GM21526 (cell line): ENCODE measurements around the gene PARP6.
A peak's percentile ranks its signal among the peaks of the same experiment; 100 is the strongest.

Source experiments
- ATAC-seq: cut with Tn5 transposase; IDR thresholded peaks from one replicate; pipeline ENCODE4 v1.9.1; 2021; ENCODE audit warnings: moderate library complexity; ENCODE audit not compliant: unreplicated experiment, low FRiP score

Gene PARP6

DNA sequence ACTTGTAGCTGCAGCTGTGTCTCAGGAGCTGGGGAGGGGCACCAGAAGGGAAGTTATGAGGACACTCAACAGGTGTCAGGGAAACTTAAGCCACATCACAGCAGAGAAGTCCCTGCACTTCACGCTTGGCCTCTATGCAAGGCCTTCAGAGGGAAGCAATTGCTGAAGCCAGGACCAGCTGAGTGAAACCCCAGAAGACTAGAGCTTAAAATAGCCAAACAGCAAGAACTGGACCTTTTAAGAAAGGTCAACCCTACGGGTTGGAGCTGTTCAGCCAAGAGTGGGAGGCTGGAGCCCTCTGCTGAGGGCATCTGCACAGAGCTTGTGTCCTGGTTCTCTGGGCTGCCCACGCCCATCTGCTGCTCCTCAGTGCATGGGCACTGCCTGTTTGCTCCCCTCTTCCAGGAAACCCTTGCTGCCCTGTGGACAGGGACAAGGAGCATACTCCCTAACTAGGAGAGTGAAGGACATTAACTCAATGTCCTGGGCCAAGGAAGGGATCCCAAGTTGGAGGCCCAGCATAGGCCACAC lies 70.9 kb downstream of the PARP6 start:
- ATAC-seq, result no peak

DNA sequence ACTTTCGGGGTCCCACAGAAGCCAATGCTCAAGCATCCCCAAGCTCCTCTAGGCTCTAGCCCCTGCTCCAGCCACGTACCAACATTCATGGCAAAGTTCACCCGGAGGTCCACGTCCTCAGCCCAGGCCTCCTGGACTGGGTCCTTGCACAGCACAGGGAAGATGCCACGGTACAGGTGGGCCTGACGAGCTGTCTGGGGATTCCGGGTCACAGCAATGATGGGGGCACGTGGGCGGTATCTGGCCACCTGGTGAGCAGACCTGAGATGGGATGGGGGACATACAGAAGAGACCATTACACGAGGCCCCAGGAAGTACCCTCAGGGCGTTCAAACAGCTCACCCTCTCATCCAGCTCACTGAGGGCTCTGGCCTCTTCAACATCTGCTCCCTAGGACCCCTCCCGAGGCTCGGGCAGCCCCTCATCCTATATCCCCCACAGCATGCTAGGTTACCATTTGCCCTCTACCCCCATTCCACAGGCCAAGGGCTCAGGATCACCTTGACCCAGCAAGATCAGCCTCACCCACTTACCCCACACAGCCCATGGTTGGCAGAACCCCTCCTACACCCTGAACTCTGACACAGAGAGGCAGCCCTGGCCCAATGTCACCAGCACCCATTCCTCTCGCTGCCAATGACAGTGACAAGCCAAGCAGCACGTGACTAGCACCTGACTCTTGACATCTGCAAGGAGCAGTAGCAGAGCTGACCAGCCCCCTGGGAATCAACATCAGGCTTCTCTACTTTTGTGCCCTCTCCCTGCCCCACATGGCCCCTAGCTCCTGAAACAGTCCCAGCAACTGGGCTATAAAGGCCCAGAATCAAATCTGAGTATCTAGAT lies 71.7 kb downstream of the PARP6 start:
- no peak for ATAC-seq

DNA sequence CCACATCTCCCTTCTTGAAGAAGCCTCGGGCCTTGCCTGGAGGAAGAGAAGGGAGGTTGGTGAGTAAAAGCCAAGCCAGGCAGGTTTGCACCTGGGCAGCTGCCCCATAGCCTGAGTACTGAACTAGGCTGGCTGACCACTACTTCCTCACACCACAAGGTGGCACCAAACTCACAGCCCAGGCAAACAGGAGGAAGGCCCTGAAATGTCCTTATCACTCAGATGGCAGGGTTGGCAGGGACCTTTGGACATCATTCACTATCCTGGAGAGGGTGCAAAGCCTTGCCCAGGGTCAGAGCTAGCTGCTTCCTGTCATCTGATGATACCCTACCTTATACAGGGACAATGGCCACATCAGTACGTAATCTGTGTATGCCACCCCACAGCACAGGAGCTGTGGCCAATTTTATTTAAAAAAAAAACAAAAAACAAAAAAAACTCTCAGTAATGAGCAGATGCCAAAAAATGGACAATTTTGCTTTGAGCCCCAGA lies 72.6 kb downstream of the PARP6 start:
- peak; percentile 42 for ATAC-seq

DNA sequence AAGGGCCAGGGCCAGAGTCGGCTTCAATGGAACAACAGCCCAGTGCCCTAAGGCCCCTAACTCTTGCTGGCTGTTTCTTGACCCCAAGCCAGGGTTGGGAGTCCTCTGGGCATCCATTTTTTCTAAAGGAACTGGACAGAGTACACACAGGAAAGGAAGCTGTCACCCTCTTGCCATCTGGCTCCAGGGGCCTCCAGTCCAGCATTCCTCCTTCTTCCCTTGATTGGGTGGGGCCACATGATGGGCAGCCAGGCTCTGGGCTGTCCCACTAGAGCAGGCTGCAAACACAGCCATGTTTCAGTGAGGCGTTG lies 73.2 kb downstream of the PARP6 start:
- ATAC-seq, result no peak

- ATAC-seq, result no peak
Measured at GRCh38 chr15:72198356-72199204, 73.8 kb downstream of the PARP6 start.

DNA sequence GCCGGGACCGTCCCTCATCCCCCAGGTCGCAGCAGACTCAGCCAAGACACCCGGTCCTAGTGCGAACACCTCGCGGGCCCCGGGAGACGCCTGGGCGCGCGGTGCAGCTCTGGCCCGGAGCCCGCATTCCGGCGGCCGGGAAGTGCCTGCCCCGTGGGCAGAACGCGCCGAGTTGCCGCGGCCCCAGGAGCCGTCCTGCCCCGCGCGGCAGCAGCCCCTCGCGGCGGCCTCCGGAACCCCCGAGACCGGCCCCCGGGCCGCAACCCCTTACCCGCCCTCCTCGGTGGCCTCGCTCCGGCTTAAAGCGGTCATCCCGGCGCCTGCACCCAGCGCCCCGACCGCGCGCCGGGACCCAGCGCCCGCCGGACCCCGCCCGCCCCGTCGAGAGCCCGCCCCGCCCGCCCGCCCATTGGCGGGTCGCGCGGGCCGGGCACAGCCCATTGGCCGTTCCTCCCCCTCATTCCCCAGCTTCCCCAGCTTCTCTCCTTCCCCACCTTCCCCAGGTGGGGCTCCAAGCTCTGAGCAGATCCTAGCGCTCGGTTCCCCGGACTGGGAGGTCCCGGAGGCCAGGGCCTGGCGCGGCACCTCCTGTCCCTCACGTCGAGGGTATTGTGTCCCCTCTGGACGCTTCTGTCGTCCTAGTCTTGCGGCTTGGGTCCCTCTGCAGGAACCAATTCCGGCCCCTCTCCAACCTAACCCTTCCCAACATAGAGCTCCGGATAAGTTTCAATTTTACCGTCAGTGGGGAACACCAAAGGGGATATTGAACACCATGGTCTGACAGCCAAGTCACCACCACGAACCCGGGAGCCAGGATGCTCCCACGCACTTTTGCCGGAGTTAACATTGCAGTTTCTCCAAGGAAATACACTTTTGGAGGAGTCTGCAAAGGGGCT lies 74.6 kb downstream of the PARP6 start, which contains the start of gene GRAMD2A:
Gene GRAMD2A, minus strand, starts transcription at position 328 of the 896 bp plus-strand sequence.
- no peak for ATAC-seq

- no peak for ATAC-seq
Measured at GRCh38 chr15:72197041-72197459, 75.3 kb downstream of the PARP6 start.

DNA sequence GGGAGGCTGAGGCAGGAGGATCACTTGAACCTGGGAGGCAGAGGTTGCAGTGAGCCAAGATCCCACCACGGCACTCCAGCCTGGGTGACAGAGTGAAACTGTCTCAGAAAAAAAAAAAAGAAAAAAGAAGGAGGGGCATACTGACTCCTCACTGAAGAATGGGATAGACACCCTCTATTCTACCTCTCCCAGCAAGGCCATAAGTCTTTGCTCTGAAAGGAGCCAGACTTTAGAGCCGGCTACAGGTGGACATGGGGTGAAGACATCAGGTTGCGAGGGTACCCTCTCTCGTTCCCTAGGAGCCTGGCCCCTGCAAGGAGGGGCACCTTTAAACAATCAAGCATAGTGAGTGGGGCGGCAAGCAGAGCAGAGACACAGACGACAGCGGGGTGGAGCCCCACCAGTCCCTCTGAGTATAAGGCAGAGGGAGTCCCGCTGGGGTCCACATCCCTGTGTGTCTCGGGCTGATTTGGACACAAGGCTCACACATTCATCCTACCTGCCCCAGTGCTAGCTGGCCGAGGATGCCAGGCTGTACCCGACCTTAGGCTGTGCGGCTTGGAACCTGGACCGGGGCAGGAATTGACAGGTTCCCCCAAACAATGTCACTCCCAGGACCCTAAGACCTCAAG lies 75.8 kb downstream of the PARP6 start:
- ATAC-seq, result no peak

GRCh38 chr15:72195101-72195511 lies 77.2 kb downstream of the PARP6 start:
- no peak for ATAC-seq

DNA sequence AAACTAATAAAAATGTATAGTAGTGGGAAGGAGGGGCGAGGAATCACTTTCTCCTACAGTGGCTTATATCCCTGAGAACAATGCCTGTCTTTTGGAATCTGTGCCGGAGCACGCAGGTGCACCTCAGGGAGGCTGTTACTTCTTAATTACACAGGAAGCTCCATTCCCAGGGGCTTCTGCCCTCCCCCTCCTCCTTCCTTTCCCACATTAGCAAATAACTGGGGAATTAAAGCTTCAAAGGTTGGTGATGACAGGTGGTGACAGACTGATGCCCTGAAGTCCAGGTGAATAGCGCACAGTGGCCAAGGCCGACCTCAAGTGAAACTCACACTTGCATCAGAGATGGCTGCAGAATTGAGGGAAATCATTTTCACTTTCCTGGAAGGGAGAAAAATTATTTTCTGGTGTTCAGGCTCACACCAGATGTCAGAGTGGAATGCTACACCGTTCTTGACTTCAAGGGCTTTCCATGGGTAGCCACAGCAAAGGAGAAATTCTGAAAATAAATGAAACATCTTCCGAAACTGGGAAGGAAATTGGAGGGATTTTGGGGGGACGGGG lies 78.4 kb downstream of the PARP6 start:
- no peak for ATAC-seq

- ATAC-seq, result no peak
Measured at GRCh38 chr15:72192416-72192815, 79.9 kb downstream of the PARP6 start.
